HG03103 (cell line): ENCODE measurements around the gene HOXA4.

ENCODE experiments used
- ATAC-seq: cut with Tn5 transposase; IDR thresholded peaks from one replicate; pipeline ENCODE4 v1.9.1; 2021; ENCODE audit warnings: low read depth; ENCODE audit not compliant: unreplicated experiment

The HOXA4 gene

DNA sequence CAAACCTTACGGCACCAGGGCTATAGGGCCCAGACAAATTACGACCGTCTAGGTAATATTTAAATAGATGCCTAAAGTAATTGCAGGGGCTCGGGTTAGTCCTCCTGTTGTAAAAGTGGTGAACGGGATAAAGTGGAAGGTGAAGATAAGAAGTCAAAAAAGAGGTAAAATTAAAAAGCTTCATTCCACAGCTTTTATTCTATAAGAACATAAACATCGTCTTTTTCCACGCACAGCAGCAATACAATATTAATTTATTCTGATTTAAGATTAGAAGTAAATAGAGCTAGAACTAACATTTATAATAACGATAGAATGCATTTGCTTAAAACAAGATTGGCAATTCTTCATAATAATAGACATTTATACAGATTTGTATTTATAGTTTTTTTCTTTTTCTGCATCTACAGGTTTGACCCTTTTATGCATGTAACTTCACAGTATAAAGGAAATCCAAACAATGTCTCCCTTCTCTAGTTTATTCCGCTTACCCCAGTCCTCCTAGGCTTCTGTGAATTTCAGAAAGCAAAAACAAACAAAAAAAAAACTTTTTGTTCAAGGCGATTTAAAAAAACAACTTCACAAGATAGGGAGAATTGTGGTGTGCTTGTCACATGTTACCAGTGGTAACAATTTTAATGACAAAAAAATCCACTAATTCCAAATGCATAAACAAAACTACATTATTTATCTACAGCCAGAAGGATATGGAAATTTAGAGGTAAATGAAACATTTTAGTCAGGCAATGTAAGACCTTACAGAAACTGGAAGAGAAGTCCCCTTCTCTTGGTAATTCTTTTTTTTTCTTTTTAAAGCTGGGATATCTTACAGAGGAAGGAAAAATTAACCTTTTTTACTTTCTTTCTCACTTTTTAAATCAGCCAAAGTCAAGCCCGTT lies 40.1 kb upstream of the HOXA4 start:
- ATAC-seq, result no peak

DNA sequence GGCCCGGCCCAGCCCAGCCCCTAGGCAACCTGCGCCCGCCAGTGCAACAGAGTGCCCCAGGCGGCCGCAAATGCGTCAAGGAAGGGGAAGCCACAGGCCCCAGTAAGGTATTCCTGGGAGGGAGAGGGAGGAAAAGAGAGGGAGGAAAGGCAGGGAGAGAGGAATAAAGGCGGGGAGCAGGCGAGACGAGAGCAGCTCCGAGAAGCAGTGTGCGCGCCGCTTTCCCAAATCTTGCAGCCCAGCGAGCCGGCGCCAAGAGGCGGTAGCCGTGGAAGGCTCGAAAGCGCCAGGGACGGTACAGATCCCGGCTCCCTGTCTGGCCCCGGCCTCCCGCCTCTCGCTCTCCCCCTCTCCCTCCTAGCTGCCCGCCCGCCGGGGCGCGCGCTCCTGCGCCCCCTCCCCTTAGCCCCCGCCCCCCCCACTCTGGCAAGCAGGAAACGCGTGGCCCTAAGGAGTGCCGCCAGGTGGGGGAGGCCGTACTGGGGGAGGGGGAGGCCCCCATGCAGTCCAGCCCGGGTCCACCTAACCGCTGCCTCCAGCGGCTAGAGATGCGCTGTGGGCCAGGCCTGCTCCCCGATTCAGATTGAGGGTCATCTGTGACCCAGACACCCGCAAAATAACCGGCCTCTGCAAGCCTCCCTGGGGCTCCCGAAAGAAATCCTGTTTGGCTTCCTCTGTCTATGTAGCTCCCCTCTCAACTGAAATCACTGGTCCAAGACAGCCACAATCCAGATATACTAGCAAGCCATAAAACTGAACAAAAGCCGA lies 39.3 kb upstream of the HOXA4 start:
- ATAC-seq, result no peak

DNA sequence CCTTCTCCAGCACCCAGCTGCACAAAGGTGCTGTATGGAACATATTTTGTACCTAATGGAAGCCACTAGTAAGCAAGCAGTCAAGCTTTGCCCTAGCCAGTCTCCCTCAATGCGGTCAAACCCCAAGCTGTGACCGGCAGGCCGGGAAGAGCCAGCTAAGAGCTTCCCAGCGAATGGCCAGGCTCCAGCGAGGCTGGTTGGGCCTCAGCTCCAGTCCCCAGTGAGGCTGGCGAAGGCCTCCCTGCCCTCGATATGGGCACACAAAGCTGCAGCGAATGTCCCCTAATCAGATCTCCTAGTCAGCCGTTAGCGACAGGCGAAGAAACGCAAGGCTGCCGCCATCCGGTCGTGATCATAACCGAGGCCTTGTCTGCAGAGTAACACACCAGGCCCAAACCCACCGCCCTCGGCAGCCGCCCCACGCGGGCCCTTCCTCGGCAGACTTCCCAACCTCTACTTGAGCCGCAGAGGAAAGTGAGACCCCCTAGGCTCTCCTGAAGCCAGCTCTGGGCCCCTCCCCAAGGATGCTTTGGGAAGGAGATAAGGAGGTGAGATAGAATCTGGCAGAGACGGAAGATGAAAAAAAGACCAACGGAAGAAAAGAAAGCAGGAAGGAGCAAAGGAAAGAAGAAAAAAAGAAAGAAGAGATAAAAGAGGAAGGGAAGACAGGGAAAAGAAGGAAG lies 37.8 kb upstream of the HOXA4 start:
- ATAC-seq, result no peak

DNA sequence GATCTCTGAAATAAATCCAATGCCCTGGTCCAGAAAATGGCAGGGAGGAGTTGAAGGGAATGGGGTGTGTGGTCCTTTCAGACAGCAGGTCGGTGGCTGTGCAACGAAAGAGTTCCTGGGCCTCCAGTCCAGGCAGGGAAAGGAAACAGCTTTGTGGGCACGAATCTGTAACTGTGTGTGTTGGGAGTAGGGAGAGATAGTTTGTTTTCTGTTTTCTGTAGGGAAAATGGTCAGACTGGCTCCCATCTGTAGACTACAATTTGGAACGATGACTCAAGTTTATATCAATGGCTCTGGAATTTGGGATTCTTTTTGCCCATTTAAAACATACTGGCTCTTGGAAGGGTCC lies 37.3 kb upstream of the HOXA4 start:
- no peak for ATAC-seq

DNA sequence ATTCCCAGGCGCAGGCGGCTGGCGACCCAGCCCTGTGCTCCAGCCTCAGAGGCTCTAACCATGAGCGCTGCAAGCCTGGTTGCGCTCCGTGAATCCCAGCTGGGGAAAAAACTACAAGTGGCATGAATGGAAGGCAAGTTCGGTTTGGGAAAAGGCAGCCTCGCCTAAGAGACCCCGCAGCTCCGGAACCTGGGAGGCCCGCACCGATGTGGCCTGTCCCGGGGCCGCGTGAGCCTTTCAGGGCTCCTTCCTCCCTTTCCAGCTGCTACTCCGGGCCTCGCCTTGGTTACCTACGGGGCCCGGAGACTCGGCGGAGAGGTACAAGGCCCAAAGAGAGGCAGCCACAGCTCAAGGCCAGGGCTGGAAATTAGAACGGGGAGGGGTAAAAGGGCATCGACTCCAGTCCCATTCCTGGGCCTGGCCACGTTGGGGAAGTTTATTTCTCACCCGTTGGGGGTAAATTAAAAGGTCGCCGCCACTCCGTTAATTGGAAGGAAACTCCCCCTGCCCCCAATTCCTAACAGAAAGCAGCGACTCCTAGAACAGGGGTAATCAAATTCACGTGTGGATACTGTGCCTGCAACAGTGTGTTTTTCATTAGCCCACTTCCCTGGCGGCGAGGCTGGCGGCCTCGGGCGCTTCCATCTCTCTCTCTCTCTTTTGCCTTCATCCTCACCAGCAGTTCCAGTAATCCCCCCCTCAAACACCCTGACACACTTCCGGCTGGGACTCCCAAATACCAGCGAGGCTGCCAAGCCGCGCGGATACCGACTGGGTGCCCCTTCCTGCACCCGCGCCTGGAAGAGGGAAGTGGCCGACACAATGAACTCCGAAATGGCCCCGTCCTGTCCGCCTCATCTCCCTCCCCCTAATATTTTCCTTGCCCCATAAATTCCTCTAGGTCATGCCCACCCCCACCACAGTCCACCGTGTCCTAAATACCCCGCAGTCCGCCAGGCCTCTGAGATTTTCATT lies 36.3 kb upstream of the HOXA4 start:
- no peak for ATAC-seq

DNA sequence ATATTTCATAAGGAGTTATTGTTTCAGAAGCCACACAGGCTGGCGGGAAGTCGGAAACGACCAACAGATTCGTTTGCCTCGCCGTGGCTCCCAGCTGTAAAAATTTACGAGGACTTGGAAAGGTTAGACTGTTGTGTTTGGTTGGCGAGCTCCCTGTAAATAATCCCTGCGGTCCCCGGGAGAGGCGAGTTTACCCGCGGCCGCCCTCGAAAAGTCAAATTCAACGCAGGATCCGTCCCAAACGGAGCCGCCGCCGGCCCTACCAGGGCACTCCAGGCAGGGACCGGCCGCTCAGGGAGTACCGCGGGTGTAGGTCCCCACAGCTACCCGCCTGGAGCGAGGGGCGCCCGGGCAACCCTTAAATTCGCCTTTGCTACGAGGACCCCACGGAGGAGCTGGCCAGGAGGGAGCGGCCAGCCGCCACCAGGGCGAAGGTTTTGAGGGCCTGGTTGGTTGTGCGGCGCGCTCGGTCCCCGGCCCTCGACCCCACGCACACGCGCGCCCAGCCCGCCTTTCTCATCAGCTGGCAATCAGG lies 35.5 kb upstream of the HOXA4 start:
- ATAC-seq, result no peak

DNA sequence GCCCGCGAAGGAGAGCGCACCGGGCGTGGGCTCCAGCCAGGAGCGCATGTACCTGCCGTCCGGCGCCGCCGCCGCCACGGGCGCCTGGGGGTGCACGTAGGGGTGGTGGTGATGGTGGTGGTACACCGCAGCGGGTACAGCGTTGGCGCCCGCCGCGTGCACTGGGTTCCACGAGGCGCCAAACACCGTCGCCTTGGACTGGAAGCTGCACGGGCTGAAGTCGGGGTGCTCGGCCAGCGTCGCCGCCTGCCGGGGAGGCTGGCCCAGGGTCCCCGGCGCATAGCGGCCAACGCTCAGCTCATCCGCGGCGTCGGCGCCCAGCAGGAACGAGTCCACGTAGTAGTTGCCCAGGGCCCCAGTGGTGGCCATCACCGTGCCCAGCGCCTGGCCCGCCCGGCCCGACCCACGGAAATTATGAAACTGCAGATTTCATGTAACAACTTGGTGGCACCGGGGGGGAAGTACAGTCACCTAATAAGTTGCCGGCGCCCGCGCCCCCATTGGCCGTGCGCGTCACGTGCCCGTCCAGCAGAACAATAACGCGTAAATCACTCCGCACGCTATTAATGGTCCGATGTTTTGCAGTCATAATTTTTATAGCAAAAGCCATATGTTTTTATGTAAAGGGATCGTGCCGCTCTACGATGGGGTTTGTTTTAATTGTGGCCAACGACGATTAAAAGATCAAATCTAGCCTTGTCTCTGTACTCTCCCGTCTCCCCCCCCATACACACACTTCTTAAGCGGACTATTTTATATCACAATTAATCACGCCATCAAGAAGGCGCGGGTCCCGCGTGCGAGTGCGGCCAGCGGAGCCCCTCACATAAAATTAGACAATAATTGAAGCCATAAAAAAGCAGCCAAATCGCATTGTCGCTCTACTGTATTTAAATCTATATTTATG lies 34.8 kb upstream of the HOXA4 start, which contains the start of gene HOXA9:
Gene HOXA9, minus strand, starts transcription at position 449 of the 907 bp plus-strand sequence. Its CDS starts 80 bp downstream, at position 369.
- ATAC-seq, result no peak

DNA sequence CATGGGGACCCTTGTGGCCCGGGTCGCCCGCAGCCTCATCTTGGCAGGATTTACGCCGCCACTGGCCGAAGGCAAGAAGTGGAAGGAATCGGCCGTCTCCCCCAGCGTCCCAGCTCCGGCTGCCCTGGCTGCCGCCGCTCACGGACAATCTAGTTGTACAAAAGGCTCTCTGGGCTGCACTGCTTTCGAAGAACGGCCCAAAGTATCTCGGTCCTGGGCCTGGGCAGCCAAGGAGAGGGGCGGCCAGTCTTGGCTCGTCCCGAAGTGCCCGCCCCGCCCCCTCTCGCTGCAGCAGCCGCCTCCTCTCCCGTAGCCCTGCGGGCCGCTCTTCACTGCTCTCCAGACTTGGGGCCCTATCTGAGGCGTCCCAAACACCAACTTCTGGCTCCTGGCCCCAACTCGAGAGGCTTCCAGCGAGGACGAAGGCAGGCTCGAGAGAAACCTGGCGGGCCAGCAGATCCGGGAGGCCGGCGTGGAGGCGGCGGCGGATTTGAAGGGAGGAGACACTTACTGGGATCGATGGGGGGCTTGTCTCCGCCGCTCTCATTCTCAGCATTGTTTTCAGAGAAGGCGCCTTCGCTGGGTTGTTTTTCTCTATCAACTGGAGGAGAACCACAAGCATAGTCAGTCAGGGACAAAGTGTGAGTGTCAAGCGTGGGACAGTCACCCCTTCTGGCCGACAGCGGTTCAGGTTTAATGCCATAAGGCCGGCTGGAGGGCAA lies 34.0 kb upstream of the HOXA4 start:
- no peak for ATAC-seq

DNA sequence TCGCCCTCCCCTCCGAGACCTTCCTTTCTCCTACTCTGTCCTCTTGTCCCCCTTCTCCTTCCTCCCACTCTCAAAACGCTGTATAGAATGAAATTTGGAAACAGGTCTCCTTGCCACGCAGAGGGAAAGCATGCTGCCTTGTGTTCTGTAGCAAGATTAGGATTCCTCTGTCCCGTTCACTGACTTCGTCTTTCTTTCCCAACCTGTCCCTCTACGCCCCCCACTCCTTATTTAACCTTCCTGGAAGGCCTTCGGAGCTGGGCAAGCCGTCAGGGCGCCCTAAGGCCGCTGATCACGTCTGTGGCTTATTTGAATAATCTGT lies 33.4 kb upstream of the HOXA4 start:
- ATAC-seq, result no peak

DNA sequence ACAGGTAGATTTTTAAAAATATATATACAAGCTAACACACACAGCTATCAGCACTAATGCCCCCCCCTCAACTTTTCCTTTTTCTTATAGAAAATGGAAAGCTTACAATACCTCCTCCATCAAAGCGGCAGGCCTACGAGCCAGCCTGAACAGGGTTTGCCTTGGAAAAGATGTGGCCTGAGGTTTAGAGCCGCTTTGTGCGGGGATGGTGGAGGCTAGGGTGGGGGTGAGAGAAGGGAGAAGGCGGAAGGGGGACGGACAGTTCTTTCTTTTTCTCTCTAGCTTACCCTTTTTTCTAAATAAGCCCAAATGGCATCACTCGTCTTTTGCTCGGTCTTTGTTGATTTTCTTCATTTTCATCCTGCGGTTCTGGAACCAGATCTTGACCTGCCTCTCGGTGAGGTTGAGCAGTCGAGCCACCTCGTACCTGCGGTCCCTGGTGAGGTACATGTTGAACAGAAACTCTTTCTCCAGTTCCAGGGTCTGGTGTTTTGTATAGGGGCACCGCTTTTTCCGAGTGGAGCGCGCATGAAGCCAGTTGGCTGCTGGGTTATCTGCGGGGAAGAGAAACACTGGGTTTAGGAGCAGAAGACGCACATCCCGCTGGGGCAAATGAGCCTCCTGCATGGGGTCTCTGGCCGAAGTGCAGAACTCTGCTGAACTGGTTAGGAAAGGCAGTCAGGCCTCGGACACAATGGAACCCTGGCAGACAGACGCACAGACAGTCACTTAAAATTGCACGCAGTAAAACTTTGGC lies 32.9 kb upstream of the HOXA4 start:
- ATAC-seq, result no peak

DNA sequence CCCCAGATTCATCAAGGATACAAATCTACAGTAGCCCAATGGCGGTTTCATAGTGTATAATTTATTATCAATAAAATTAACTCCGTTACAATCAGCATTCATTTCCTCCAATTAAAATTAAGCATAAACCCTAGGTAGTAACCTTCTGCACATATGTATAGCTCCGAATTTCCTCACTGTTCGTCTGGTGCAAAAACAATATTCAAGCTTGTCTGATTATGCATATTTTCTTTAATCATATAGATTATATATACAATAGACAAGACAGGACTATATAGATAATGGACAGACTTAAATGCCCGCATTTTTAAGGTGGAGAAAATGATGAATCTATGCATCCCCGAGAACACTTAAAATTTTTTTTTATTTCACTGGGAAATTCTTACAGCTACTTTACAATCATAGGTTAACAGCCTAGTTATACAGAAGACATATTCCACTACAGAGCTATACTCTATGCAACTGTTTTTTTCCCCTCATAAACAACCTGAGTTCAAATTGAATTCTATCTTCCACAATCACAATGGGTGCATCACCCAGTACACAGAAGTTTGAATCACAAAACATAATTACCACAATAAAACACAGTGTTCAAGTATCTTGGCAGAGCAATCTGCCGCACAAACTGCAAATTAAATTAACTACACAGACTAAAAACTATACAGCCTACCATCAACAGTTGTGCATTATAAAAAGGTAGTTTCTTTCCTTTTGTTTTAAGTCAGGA lies 32.2 kb upstream of the HOXA4 start:
- no peak for ATAC-seq

DNA sequence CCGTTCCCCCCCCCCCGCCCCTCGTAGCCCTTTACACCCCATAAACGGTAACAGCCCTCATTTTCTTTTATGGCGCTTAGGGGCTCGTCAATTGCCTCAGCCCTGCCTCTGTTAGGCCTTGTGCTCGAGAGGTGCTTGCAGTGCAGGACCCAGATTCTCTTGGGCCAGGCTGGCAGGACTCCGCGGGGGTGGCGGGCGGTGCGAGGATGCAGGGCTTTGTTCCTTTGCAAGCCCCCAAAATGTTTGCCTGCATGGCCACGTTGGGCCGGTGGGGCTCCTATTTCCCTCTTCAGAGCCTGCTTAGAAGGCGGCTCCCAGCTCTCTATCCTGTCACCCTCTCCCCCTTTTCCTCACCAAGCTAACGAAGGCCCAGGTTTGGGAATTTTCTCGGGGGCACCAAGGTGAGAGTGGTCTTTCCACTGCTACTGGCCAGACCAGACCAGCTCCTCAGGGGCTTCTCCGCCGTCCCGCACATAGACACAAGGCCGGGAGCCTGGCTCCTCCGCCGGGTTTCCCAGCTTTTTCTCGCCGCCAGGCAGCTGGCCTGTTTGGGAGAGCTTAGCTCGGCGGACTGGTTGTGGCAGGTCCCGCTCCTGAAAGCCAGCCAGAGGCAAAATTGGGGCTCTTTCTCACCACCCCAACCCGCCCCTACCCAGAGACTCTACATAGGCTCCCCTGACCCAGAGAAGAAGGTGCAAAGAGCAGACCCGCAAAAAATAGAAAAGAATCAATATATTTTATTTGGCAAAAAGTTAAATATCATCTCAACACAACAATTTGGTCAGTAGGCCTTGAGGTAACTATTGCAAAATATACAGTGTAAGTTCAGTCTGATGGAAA lies 31.4 kb upstream of the HOXA4 start:
- ATAC-seq, result no peak

DNA sequence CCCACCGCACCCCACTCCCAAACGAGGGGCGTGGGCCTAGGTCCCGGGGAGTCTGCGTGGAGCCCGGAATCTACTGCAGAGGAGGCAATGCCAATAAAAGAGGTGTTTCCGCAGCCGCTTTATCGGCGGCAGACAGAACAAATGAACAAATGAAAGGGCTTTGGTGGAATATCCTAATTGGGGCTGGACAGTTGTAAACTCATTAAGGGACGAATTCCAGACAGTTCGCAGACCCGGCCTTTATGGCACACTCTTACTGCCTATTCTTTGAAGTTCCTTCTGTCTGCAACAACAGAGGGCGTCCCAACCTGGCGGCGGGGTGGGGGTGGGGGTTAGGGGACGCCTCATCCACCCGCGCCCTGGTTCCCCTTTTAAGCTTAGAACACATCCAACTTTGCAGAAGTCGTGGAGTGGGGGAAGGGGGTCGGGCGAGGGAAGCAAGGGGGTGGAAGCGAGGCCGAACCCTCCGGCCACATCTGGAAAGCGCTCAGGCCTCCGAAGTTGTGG lies 30.7 kb upstream of the HOXA4 start:
- no peak for ATAC-seq

DNA sequence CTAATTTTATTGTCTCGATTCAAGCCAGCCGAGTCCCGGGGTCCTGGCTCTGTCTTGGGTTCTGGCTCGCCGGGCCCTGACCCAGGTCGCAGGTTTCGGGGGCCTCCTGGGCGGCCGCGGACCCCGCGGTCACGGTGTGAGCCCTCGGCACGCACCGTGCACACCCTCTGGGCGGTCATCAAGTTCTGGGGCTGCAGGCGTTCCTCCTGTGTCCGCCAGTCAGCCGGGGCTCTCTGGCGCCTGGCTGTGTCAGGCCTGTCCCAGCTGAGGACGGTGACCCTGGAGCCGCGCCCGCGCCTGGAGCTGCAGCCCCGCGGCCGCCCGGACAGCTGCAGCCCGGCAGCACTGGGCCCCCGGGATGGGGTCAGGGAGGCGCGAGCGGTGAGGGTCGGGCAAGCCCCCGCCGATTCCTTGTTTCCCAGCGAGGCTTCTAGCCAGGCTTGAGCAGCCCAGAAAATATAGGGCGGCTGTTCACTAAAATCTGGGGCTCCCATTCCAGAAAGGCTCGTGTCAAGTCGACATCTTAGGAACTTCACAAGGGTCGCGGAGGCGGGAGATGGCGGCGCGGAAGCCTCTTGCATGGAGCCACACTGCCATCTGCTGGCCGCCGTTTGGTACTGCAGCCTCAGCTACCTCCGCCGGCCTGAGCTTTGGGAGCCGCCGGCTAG lies 30.1 kb upstream of the HOXA4 start:
- no peak for ATAC-seq

DNA sequence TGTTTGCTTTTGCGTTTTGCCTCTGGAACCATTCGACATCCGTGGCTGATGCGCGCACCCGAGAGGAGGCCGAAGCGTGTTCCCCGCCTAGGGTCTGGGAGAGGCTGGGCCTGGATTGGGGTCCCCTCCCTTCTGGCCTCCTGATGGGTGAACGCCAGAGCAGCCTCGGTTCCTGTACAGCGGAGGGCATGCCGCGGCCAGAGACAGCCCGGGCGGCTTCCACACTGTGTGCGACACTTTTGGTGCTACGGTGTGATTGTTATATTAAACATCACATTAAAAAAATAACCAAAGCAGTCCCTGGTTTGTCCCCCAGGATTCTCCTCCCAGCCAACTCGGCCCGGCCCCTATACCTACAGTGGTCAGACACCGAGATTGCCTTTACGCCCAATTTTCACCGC lies 29.6 kb upstream of the HOXA4 start:
- ATAC-seq, result no peak
